Measurements from ENCODE around the gene THY1.
"Not testable (repeated sequence)": the region's sequence is repeated elsewhere in the genome, so short reads cannot be mapped to it uniquely, and the experiment has no call there.

The THY1 gene

DNA sequence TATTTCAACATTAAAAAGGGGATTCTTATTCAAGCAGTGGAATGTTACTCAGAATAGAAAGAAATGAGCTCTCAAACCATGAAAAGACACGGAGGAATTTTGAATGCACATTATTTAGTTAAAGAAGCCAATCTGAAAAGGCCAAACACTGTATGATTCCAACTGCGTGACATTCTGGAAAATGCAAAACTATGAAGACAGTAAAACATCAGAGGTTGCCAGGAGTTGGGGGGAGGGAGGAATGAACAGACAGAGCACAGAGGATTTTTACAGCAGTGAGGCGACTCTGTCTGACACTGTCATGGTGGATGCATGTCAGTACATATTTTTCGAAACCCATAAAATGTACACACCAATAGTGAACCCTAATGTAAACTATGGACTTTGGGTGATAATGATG lies 22.9 kb upstream of the THY1 start:
- no peak for DNase-seq (ENCODE audit: low read depth in 4 of 4, low spot score in 1 of 4)

DNA sequence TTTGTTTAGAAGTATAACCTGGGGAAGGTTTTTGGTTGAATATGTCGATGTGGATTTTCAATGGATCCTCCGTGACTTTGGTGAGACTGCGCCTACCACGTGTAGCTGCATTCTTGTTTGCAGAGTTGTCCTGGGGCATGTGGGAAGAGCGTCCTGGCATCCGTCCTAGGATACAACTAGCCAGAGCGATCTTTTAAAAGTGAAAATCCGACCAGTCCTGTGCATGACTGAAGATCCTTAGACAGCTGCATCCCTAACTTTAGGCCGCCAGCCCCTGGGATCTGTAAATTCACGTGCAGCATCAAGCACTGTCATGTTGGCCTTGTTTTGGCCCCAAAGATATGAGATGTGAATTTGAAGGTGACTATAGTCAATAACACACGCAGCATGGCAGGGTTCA lies 22.4 kb upstream of the THY1 start:
- no peak for DNase-seq (ENCODE audit: low read depth in 4 of 4, low spot score in 1 of 4)

DNA sequence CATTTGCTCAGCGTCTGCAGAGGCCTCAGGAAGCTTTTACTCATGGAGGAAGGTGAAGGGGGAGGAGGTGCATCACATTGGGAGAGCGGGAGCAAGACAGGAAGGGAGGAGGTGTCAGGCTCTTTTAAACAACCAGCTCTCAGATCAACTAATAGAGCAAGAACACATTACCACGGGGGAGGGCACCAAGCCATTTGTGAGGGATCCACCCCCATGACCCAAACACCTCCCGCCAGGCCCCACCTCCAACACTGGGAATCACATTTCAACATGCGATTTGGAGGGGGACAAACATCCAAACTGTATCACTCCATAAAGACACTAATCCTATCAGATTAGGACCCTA lies 18.9 kb upstream of the THY1 start:
- no peak for DNase-seq (ENCODE audit: low read depth in 4 of 4, low spot score in 1 of 4)

DNA sequence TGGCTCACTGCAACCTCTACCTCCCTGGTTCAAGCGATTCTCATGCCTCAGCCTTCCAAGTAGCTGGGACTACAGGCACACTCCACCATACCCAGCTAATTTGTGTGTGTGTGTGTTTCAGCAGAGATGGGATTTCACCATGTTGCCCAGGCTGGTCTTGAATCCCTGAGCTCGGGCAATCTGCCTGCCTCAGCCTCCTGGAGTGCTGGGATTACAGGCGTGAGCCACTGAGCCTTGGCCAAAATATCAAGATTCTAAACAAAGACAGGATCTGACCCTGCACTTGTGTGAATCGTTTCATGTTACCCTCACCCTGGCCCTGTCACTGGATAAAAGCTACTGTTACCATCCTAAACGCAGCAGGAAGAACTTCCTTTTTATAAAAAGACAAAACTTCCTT lies 15.6 kb upstream of the THY1 start:
- DNase-seq (ENCODE audit: low read depth in 4 of 4, low spot score in 1 of 4), result no peak

DNA sequence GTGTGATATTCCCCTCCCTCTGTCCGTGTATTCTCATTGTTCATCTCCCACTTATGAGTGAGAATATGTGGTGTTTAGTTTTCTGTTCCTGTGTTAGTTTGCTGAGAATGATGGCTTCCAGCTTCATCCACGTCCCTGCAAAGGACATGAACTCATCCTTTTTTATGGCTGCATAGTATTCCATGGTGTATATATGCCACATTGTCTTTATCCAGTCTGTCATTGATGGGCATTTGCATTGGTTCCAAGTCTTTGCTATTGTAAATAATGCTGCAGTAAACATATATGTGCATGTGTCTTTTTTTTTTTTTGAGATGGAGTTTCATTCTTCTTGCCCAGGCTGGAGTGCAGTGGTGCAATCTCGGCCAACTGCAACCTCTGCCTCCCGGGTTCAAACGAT lies 14.5 kb upstream of the THY1 start:
- not testable (repeated sequence) for DNase-seq (ENCODE audit: low read depth in 4 of 4, low spot score in 1 of 4)

DNA sequence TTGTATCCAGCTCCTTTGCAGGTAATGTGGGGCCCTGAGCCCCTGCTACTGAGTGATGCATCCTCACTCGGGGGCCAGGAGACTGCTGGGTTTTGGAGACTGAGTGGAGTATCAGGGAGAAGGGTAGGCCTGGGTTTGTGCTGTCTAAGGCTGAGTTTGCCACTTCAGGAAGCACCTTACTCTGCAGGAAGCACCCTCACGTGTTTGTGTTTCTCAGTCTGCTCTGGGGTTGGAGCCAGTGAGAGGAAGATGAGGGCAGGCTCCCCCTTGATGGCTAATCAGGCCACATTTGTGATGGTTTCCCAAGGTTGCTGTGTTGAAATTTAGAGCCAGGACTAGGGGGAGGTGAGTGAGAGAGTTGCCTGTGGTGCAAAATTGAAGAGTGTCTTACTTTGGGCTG lies 13.7 kb upstream of the THY1 start:
- DNase-seq (ENCODE audit: low read depth in 4 of 4, low spot score in 1 of 4), result no peak

DNA sequence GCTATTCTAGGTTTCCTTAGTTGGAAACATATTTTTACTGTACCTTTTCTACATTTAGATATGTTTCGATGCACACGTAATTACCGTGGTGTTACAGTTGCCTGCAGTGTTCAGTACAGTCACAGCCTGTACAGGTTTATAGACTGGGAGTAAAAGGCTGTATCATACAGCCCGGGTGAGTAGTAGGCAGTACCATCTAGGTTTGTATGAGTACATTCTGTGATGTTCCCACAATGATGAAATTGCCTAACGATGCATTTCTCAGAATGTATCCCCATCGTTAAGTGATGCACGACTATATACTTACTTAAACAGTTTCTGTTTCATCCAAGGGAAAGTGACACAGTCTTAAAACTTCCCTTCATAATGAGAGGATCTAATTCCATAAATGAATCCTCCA lies 13.1 kb upstream of the THY1 start:
- no peak for DNase-seq (ENCODE audit: low read depth in 4 of 4, low spot score in 1 of 4)

DNA sequence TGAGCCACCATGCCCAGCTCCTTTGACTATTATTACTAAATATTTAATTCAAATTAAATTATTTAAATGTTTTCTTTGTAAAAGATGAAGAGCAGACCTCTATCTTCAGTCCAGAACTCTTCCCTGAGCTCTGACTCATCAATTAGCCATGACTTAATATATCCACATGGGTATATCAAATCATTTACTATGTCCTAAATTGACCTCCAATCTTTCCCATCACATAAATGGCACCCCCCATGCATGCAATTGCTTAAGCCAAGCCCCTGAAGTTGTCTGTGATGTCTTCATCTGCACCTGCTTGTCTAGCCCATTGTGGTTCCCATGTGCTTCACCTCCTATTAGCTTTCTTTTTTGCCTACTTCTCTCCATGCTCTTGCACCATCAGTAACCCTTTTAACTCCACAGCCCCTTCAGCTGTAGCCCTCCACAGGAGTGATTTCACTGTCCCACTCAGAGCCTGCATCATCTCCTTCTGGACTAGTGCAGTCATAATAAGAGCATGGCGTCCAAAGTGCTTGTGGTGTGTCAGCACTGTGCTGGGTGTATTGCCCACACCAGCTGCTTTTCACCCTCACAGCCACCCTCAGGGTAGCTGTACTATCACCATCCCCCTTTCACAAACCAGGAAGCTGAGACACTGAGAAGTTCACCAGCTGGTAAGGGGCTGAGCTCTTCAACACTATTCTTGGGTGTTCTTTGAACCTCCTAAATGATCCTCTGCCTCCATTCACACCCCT lies 11.8 kb upstream of the THY1 start:
- DNase-seq (ENCODE audit: low read depth in 4 of 4, low spot score in 1 of 4), result no peak

DNA sequence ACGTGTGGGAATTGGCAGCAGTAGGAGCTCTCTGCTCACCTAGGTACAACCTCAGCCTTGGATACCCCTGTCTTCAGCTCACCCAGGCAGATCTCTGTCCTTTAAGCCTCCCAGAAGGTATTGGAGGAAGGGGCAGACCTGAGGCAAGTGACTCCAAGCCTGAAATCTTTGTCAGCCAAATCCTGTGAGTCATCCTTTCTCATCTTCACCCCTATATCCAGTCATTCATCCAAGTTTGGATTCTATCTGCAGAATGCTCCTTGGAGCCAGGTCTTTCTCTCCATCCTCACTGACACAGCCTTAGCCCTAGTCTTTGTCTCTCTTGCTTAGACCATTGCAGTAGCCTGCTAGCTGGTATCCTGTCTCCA lies 10.4 kb upstream of the THY1 start:
- DNase-seq (ENCODE audit: low read depth in 4 of 4, low spot score in 1 of 4), result no peak

DNA sequence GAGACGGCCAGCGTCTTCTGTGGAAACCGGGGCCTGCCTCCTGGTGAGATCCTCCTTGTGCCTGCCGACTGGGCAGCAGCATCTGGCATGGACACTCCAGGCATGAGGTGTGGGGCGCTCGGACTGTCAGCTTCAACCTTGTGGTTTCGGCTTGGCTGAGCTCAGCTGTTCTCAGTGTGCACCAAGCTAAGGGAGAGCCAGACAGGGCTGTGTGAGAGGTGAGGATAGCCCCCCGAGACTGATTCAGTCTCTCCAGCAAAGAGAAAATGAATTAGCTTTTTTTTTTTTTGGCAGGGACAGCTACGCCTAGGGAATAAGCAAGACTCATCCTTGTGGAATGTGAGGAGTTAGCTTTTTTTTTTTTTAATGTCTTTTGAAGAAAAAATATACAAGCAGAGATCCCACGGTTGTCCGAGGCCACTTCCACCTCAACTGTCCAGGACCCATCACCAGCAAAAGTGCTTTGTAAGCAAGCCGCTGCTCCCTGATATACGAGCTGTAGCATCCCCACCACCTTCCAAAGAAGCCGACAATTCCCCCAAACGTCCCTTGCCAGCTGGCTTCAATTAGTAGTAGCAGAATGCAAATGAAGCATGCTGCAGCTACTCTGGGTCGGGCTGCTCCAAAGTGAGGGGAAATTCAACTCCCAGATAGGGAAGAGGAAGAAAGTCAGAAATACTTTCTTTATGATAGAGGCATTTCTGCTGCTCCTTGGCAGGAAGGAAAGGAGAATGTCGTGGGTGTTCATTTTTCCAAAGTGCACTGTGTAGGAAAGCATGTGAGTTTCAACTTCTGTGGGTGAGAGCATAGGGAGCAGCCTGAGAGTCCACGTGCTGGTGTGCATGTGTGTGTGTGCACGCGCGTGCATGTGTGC lies 9.7 kb upstream of the THY1 start:
- no peak for DNase-seq (ENCODE audit: low read depth in 4 of 4, low spot score in 1 of 4)

DNA sequence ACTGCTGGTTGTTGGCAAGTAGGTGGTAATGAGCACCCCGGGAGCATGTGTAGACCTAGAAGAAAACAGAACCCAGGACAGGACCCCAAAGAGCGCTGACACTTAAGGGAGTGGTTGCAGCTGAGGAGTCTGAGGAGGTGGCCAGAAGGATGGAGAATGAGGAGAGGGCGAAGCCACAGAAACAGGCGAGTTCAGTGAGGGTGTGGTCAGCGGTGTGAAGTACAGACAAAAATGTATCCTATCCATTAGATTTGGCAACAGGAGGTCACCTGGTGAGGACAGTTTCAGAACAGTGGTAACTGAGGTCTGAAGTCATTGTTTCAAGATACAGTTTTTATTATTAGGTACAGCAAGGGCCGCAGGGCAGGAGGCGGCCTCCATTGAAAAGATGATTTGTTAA lies 8.6 kb upstream of the THY1 start:
- no peak for DNase-seq (ENCODE audit: low read depth in 4 of 4, low spot score in 1 of 4)

DNA sequence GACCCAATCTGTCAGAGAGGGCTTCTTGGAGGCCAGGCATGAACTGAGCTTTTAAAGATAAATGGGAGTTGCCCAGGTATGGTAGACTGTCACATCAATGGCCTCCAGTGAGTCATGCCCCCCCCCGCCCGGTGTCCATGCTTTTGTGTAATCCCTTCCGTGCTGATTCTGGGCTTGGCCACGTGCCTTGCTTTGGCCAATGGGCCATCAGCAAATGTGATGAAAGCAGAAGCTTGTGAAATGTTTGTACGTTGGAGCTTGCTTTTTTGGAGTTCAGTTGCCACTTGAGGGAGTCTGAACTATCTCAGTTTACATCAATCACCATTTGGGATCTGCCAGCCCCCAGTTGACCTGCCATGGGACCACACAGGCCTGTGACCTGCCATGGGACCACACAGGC lies 4.3 kb upstream of the THY1 start:
- DNase-seq (ENCODE audit: low read depth in 4 of 4, low spot score in 1 of 4), result no peak

DNA sequence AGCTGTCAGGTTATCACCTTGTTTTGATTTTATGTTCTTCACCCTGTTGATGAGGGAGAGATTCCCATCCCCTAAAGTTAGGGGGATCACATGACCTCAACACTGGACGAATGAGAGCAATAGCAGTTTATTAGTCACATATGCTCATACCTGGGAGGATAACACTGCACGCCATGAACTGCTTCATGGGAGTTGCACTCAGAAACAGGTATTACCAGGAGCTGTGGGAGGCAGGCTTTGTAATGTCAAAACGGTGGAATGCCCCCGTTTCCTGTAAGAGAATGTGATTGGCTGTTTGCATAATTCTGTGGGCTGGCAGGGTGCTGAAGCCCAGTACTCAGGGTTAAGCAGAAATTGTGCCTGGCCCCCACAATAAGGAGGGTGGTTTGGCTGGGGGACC lies 3.2 kb upstream of the THY1 start:
- DNase-seq (ENCODE audit: low read depth in 4 of 4, low spot score in 1 of 4), result no peak

DNA sequence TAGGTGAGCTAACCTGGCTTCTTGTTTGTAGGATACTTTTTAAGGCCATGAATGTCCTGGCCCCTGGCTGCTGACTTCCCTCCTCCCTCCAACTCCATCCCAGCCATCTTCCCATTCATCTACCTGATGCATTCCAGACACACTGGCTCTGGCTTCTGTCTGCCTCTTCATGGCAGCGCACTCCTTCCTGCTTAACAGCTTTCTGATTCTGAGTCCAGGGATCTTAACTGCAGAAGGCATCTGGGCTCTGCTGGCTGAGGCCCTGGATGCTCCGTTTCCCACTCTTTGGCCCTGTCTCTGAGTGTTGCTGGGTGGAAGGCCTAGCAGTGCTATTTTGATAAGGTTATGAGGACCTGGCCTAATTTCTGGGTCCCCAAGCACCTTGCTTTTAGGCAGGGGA lies 1.8 kb upstream of the THY1 start:
- no peak for DNase-seq (ENCODE audit: low read depth in 4 of 4, low spot score in 1 of 4)

DNA sequence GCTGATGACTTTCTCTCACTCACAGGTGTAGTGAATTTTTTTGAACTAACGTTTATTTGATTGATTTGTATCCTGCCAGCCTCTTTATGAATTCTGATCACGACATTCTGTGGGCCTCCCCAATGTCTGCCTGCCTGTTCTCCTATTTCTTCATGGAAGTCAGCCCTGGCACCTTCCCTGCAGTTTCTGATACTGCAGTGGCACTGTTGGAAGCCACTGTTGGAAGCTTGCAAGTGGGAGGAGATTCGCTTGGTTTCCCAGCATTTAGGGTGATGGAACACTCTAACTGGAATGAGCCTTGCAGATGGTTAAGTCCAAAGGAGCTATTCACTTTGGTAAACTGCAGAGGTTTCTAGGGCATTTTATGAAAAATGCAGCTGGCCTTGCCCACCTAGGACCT lies 1.3 kb upstream of the THY1 start:
- no peak for DNase-seq (ENCODE audit: low read depth in 4 of 4, low spot score in 1 of 4)

DNA sequence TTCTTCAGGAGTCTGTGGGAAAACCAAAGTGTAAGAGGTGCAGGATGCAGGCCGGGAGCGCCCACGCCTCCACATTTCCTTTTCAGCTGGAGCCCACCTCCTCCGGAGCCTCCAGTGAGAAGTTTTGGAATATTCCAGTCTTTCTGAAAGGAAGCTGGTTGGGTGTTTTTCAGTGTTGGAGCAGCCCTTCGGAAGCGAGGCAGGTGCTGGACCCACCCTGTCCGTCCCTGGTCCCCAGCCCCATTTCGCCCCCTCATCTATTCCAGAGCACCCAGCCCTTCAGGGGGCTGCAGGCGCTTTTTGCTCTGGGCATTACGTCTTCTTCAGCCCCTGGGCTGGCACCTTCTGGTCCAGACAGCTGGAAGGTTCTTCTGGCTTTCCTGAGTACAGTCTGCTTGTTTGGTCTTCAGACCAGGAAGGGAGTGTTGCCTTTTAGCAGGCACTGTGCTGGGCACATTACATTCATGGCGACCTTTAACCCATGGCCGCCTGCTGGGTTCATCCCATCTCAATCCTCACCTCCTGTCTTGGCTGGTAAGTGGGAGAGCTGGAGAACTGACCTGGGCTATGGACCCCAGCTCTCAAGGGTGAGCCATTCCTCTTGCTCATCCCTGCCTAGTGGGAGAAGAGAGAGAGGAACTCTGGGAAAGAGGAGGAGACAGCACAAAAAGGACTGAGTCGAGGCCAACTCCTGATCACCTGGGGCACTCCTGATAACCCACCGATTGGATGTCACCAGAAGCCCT lies 710 bp upstream of the THY1 start:
- DNase-seq (ENCODE audit: low read depth in 4 of 4, low spot score in 1 of 4), result no peak

DNA sequence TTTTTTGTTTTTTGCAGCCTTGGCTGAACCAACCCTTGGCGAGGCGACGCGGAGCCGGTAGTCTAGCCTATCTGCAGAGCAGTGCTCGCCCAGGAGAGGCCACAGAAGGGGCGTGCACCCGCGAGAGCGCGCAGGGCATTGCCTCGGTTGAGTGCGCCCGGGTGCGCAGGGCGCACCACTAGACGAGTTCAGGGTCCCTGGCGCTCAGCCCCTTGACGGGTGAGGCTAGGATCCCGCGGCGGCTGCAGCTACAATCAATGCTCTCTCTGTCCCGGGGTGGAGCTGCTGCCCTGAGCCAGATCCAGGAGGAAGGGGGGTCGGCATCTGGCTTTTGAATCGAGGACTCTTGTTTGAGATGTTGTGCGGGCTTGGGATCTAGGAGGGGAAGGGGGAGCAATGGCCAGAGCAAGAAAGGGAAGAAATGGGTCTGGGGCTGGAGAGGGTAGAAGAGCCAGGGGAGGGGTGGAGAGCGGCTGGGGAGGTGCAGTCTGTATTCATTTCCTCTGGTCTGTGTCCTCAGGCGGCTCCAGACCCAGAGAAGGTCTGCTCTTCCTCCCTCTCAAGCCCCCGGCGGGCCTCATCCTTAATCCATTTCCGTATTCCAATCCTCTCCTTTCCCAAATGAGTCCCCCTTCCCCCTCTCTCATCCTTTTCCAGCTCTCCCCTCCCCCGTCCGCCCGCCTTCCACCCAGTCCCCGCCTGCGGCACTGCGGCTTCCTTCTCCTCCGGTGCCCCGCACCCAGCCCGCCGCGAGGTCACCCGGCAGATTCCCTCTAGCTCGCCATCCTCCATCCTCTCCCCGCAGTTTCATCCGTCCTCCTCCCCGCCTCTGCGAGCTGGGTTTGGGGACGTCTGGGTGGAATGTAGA lies 797 bp downstream of the THY1 start:
- DNase-seq (ENCODE audit: low read depth in 4 of 4, low spot score in 1 of 4), result no peak

DNA sequence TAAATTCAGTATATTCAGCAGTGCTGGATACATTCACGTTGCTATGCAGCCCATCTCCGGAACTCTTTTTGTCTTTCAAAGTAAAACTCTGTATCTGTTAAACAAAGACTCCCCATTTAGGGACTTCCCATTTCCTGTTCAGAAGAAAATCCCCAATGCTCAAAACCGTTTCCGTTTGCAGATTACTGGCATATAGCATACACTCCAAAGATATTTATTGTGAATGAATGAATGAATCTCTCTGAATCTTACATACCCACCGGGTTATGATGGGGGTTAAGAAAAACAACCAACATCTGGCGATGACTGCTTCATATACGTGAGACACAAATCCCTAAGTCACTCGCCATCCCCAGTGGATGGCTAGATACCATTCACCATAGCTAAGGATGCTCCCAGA lies 1.6 kb downstream of the THY1 start:
- no peak for DNase-seq (ENCODE audit: low read depth in 4 of 4, low spot score in 1 of 4)

DNA sequence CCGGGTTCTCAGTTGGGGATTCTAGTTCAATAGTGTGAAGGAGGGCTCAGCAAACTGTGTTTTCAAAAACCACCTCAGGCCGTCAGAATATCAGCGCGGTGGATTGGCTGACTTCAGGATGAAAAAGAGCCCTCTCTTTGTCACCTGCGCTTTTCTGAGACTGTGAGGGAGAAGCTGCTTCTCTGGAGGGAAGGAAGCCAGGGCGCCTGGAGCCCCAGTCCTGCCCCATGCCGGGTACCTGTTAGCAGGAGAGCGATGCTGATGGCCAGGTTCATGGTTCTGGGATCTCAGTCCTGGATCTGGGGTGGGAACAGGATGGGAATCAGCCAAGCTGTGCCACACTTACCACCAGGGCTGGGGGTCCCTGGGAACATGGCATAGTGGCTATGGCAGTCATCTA lies 2.3 kb downstream of the THY1 start:
- no peak for DNase-seq (ENCODE audit: low read depth in 4 of 4, low spot score in 1 of 4)

DNA sequence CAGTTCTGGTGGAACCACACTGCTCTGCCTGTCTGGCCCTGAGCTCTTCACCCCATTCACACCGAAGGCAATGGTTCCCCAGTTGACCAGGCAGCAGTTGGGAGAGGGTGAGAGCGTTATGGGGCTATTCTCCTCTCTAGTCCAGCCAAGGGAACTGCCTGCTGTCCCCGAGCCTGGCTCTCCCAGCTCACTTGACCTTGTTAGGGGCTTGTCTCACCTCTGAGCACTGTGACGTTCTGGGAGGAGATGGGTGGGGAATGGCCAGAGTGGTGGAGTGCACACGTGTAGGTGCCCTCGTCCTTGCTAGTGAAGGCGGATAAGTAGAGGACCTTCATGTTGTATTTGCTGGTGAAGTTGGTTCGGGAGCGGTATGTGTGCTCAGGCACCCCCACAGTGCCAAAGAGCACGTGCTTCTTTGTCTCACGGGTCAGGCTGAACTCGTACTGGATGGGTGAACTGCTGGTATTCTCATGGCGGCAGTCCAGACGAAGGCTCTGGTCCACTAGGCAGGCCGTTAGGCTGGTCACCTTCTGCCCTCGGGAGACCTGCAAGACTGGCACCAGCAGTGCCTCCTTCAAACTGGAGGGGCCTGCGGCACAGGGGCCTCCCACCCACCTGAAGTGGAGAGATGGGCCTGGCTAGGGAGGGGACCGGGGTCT lies 3.0 kb downstream of the THY1 start:
- DNase-seq (ENCODE audit: low read depth in 4 of 4, low spot score in 1 of 4), result no peak

DNA sequence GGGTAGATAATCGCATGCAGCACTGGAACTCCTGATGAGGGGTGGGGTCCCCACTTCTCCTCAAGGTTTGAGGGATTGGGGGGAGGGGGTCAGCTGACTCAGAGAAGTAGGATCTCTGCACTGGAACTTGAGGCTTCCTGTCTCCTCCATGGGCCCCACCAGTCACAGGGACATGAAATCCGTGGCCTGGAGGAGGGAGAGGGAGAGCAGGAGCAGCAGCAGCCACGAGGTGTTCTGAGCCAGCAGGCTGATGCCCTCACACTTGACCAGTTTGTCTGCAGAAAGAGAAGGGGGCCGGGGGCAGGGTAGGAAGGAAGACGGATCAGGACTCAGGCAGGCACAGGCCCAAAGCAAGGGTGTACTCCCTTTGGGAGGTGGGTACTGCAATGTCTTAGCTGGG lies 3.7 kb downstream of the THY1 start:
- no peak for DNase-seq (ENCODE audit: low read depth in 4 of 4, low spot score in 1 of 4)

Data from stimulated activated CD4-positive, alpha-beta T cell treated with anti-CD3 and anti-CD28 coated beads, Interleukin-1b, Interleukin-23, amount 100 ng/mL, for 24 hours (primary cell).